ENCODE measurements around the gene MAX.
"Not testable (repeated sequence)": the region's sequence is repeated elsewhere in the genome, so short reads cannot be mapped to it uniquely, and the experiment has no call there.

MAX gene

GRCh38 chr14:65032319-65032718 lies 70.0 kb downstream of the MAX start:
- DNase-seq = no peak

DNA sequence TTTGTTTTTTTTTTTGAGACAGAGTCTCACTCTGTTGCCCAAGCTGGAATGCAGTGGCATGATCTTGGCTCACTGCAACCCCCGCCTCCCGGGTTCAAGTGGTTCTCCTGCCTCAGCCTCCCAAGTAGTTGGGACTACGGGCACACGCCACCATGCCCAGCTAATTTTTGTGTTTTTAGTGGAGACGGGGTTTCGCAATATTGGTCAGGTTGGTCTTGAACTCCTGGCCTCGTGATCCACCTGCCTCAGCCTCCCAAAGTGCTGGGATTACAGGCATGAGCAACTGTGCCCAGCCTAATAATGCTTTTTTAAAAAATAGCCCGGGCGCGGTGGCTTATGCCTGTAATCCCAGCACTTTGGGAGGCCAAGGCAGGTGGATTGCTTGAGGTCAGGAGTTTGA lies 71.0 kb downstream of the MAX start:
- DNase-seq = not testable (repeated sequence)

DNA sequence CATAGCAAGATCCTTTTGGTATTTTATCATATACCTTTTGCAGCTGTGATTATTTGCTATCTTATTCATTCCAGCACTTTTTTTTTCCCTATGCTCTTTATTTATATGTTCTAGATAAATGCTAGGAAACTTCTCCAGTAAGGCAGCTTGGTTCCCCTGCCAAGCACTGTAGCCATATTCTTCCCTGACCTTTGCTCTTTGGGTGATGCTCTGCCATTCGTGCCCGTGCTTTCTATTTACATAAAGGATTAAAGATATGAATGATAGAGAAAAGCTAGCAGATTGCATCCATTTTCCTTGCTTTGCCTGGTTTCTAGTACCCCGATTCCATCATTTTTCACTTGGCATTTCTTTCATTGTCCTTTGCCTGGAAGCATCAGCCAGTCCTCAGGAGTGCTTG lies 73.4 kb downstream of the MAX start:
- DNase-seq = no peak

- DNase-seq = no peak
These were observed 75.1 kb downstream of the MAX start for GRCh38 chr14:65027127-65027799.

GRCh38 chr14:65026526-65026925 lies 75.8 kb downstream of the MAX start:
- no peak for DNase-seq

- no peak for DNase-seq
These were observed 76.5 kb downstream of the MAX start for GRCh38 chr14:65025818-65026217.

Data from COR-L47 (cell line).